Measurements from ENCODE around the gene SPOCK3. TPM values are rescaled to one million over a fixed set of nuclear protein-coding genes. Genes with fewer than 3 reads are reported as not detected.
"Not testable (repeated sequence)": the region's sequence is repeated elsewhere in the genome, so short reads cannot be mapped to it uniquely, and the experiment has no call there.

Gene SPOCK3
- total RNA-seq, 4 donors from 2014 or later: not detected

- intact Hi-C loops (cut with DNase I): no loop called here
- no peak for DNase-seq
- Histone ChIP-seq H3K27ac (no peak overlapping the region), H3K4me1 (no peaks in the 10 kb centered on the region), H3K27me3 (no peaks in the 10 kb centered on the region), H3K4me3 (replicated peaks in 1 of 3) (no peak overlapping the region), H3K9me3 (no peaks in the 10 kb centered on the region), H3K36me3 (no peaks in the 10 kb centered on the region)
- no peak for TF ChIP-seq POLR2A (IDR thresholded peaks at IDR 0.05)
- TF ChIP-seq CTCF (IDR thresholded peaks at IDR 0.05): no peak
- WGBS, 2 donors: 84 to 91% methylated on average over 1 of the region's 1 CpG
Measured at GRCh38 chr4:166862032-166862431, 372.3 kb downstream of the SPOCK3 start.

GRCh38 chr4:166850398-166850797 is 383.9 kb downstream of the SPOCK3 start:
- H3K36me3 ChIP-seq; intact Hi-C loops (cut with DNase I); H3K4me1 ChIP-seq; H3K27me3 ChIP-seq; DNase-seq; H3K9me3 ChIP-seq; H3K4me3 ChIP-seq (replicated peaks in 1 of 3); H3K27ac ChIP-seq: not testable (repeated sequence)
- 94 to 96% methylated on average over 23 of the region's 23 CpGs for WGBS, 2 donors

DNA sequence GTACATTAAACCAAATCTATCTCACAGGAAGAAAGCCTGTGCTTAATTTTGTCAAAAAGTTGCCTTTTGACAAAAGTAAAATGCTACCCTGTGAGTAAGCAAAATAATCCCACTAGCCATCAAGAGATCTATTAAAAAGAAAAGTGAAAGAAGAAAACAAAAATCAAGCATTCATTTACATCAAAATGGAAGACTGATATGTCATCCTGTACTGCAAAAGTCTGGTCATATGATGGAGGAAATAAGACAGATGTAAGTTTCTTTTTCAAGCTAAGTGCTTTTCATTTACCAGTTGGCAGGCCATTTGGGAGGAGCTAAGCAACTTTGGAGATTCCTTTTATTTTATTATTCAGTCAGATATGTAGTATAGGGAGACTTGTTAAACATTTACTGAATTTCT is 387.4 kb downstream of the SPOCK3 start:
- H3K27ac ChIP-seq: no peak overlapping the region

DNA sequence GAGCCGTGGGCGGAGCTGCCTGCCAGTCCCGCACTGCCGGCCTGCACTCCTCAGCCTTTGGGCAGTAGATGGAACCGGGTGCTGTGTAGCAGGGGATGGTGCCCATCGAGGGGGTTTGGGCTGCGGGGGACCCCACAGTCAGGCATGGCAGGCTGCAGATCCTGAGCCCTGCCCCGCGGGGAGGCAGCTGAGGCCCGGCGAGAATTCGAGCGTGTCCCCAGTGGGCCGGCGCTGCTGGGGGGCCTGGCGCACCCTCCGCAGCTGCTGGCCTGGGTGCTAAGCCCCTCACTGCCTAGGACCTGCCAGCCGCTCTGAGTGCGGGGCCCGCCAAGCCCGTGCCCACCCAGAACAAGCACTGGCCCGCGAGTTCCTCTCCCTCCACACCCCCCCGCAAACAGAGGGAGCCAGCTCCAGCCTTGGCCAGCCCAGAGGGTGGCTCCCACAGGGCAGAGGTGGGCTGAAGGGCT is 391.5 kb downstream of the SPOCK3 start:
- no peaks in the 10 kb centered on the region for H3K4me1 ChIP-seq
- intact Hi-C loops (cut with DNase I): no loop called here
- TF ChIP-seq POLR2A (IDR thresholded peaks at IDR 0.05): no peak
- no peak for TF ChIP-seq CTCF (IDR thresholded peaks at IDR 0.05)
- no peak overlapping the region for H3K4me3 ChIP-seq (replicated peaks in 1 of 3)
- DNase-seq: no peak
- no peaks in the 10 kb centered on the region for H3K27me3 ChIP-seq
- H3K36me3 ChIP-seq: no peaks in the 10 kb centered on the region
- 97% methylated on average over 6 to 13 of the region's 24 CpGs for WGBS, 2 donors
- no peaks in the 10 kb centered on the region for H3K9me3 ChIP-seq
- no peak overlapping the region for H3K27ac ChIP-seq

More for the DNA sequence above, 387.4 kb downstream of the SPOCK3 start:
- H3K4me1 ChIP-seq: no peaks in the 10 kb centered on the region
- no peaks in the 10 kb centered on the region for H3K9me3 ChIP-seq
- no peaks in the 10 kb centered on the region for H3K36me3 ChIP-seq
- H3K4me3 ChIP-seq (replicated peaks in 1 of 3): no peak overlapping the region
- no peak for TF ChIP-seq POLR2A (IDR thresholded peaks at IDR 0.05)
- TF ChIP-seq CTCF (IDR thresholded peaks at IDR 0.05): no peak
- intact Hi-C loops (cut with DNase I): no loop called here
- DNase-seq: no peak
- no peaks in the 10 kb centered on the region for H3K27me3 ChIP-seq

DNA sequence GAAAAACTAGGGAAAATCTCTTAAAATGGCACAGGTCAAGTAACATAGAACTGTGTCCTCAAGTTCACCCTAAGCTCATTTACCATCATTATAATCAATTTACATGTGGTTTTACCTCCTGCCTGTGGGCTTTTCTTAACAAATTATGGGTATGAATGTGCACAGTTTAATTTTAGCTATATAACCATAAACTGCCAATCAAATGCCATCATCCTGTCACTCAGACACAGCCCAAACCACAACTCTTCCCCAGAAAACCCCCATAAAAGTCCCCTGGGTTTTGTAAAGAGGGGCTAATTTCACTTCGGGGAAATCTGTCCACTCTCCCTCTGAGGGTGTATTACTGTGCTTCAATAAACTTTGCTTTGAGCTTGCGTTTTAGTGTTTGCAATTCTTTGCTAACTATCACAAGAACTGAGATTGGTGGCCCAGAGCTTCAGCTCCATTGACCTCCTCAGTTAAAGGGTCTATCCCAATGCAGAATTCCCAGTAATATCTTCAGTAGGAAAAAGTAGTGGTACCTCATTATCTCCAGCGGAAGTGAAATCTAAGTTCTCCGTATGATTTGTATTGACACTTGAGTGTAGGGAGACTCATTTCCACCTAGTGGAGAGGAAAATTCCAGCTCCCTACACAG is 394.6 kb downstream of the SPOCK3 start:
- no peaks in the 10 kb centered on the region for H3K27me3 ChIP-seq
- 87 to 97% methylated on average over 4 of the region's 4 CpGs for WGBS, 2 donors
- no peaks in the 10 kb centered on the region for H3K36me3 ChIP-seq
- intact Hi-C loops (cut with DNase I): no loop called here
- no peak overlapping the region for H3K4me3 ChIP-seq (replicated peaks in 1 of 3)
- H3K27ac ChIP-seq: no peak overlapping the region
- no peaks in the 10 kb centered on the region for H3K9me3 ChIP-seq
- no peak for DNase-seq
- TF ChIP-seq CTCF (IDR thresholded peaks at IDR 0.05): no peak
- no peak for TF ChIP-seq POLR2A (IDR thresholded peaks at IDR 0.05)
- H3K4me1 ChIP-seq: no peaks in the 10 kb centered on the region
